NOMO-1 (cell line): ENCODE measurements around the gene SNRPE.

Source experiments
- DNase-seq, 2 experiments: peaks; one replicate each; lab custom pipeline; 2025; ENCODE audit not compliant: unreplicated experiment in 2 of 2; lab: John Stamatoyannopoulos, UW

Gene SNRPE

DNA sequence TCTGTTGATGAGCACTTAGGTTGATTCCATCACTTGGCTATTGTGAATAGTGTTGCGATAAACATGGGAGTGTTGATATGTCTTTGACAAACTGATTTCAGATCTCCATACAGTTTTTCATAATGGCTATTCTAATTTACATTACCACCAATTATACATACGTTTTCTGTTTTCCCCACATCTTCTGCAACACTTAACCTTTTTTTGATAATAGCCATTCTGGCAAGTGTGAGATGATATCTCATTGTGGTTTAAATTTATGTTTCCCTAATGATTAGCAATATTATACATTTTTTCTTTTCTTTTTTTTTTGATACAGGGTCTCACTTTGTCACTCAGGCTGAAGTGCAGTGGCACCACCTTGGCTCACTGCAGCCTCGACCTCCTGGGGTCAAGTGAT lies 17.0 kb downstream of the SNRPE start:
- no peak for DNase-seq

- no peak for DNase-seq
Measured at GRCh38 chr1:203880606-203881005, 19.2 kb downstream of the SNRPE start.

GRCh38 chr1:203888807-203889251 lies 27.4 kb downstream of the SNRPE start:
- DNase-seq = no peak

DNA sequence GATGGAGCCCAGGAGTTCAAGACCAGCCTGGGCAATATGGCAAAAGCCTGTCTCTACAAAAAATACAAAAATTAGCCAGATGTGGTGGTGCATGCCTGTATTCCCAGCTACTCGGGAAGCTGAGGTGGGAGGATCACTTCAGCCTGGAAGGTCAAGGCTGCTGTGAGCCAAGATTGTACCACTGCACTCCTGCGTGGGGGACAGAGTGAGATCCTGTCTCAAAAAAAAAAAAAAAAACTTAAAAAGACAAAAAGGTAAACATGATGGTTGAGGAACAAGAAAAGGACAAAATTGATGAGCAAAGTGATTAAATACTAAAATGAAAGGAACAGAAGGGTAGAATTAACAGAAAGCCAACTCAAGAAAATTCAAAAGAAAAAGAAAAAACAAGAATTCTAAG lies 30.6 kb downstream of the SNRPE start:
- no peak for DNase-seq

GRCh38 chr1:203898458-203899352 lies 37.3 kb downstream of the SNRPE start:
- DNase-seq = no peak

DNA sequence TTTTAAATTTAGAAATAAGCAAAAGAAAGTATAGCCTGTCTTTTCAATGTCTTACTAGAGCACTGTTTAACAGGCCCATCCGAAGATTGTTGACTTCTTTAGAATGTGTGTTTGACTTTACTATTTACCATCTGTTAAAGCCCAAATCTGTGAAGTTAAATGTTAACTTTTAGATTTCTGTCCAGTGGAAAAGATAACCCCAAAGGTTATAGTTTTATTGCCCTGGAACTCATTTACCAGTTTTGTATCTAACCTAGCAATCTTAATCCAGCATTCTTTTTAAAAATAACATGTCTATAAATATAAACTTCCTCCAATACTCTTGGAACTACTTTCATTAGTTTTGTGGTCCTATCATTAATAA lies 37.9 kb downstream of the SNRPE start:
- DNase-seq = no peak

DNA sequence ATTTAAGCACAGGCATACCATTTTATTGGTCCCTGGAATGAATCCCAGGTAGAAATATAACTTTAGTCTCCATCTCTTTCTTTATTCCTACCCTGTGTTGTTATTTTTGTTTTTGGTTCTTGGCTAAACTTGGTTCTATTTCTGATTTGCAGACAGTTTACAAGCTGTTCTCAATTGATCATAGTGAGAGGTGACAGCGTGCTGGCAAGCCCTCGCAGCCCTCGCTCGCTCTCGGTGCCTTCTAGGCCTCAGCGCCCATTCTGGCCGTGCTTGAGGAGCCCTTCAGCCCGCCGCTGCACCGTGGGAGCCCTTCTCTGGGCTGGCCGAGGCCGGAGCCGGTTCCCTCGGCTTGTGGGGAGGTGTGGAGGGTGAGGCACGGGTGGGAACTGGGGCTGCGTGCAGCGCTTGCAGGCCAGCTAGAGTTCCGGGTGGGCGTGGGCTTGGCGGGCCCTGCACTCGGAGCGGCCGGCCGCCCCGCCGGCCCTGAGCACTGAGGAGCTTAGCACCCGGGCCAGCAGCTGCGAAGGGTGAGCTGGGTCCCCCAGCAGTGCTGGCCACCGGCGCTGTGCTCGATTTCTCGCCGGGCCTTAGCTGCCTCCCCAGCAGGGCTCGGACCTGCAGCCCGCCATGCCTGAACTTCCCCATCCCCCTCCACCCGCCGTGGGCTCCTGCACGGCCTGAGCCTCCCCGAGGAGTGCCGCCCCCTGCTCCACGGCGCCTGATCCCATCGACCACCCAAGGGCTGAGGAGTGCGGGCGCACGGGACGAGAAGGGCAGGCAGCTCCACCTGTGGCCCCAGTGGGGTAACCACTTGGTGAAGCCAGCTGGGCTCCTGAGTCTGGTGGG lies 38.7 kb downstream of the SNRPE start:
- no peak for DNase-seq

DNA sequence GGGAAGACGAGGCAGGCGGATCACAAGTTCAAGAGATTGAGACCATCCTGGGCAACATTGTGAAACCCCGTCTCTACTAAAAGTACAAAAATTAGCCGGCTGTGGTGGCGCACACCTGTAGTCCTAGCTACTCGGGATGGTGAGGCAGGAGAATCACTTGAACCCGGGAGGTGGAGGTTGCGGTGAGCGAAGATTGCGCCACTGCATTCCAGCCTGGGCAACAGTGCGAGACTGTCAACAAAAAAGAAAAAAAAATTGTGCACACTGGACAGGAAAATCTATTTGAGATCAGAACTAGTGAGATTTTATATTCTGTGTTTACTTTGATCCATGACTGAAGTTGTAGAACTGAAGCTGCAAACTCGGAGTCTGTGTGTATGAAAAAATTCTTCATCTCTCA lies 40.2 kb downstream of the SNRPE start:
- DNase-seq = no peak

- DNase-seq = no peak
Measured at GRCh38 chr1:203905275-203905674, 43.9 kb downstream of the SNRPE start.

GRCh38 chr1:203906932-203907331 lies 45.5 kb downstream of the SNRPE start:
- DNase-seq = peak in 1 of 2 experiments; percentile 46

- no peak for DNase-seq
Measured at GRCh38 chr1:203907901-203908300, 46.5 kb downstream of the SNRPE start.

DNA sequence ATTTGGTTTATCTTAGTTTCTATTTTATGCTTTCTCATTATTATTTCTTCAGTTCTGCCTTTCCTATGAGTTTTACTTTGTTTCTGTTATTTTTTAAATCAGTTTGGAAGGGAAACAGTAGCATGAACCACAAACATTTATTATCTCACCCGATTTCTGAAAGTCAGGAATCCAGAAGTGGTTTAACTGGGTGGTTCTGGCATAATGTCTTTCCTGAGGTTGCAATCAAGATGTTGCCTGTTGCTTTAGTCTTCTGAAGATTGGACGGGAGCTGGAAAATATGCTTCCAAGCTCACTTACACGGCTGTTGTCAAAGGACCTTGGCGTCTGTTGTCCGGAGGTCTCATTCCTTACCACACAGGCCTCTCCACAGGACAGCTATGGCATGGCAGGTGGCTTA lies 50.4 kb downstream of the SNRPE start:
- no peak for DNase-seq

DNA sequence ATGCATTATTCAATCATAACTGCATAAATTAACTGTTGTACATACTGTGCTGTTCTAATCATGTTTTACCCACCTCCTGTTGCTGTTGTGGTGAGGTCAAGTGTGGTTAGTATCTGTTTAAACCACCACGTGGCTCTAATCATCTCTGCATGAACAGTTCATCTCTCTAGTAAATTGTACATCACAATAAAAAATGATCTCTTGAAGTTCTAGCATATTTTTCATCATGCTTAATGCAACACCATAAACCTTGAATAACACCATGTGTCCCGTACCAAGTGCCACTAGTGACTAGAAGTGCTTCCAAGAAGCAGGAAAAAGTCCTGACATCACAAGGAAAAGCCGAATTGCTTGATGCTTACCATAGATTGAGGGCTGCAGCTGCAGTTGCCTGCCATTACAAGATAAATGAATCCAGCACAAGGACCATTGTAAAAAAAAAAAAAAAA lies 51.7 kb downstream of the SNRPE start:
- DNase-seq = no peak

DNA sequence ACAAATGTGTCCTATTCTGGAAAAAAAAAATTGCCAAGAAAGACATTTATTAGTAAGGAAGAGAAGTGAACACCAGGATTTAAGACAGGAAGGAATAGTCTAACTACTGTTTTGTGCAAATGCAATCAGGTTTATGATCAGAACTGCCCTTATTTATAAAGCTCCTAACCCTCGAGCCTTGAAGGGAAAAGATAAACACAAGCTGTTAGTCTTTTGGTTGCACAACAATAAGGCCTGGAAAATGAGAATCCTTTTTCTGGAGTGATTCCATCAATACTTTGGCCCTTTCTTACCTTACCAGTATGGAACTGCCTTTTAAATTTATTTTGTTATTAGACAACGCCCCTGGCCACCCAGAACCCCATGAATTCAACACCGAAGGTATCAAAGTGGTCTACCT lies 52.9 kb downstream of the SNRPE start:
- no peak for DNase-seq

DNA sequence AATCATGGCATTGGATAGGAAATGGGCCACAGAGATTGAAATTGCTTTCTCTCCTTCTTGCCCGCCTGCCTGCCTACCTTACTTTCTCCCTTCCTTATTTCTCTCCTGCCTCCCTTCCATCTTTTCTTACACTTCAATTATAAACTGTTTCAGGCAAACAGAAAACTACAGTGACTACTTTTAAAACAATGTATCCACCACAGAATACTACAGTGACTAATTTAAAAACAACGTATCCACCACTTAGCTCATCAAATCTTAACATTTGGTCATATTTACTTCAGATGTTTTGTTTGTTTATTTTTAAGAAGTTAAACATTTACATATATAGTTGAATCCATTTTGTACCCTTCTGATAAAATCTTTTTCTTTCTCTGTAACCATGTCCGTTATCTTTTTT lies 54.4 kb downstream of the SNRPE start:
- DNase-seq = no peak

- no peak for DNase-seq
Measured at GRCh38 chr1:203916756-203917155, 55.4 kb downstream of the SNRPE start.
